SW480 (cell line): ENCODE data around the gene ANKFN1.
A peak's percentile ranks its signal among the peaks of the same experiment; 100 is the strongest.
"Not testable (repeated sequence)": the region's sequence is repeated elsewhere in the genome, so short reads cannot be mapped to it uniquely, and the experiment has no call there.

Experiments
- DNase-seq: peaks from one replicate; pipeline ENCODE4 v3.0.0-alpha.2; 2016; ENCODE audit warnings: low spot score

The ANKFN1 gene

DNA sequence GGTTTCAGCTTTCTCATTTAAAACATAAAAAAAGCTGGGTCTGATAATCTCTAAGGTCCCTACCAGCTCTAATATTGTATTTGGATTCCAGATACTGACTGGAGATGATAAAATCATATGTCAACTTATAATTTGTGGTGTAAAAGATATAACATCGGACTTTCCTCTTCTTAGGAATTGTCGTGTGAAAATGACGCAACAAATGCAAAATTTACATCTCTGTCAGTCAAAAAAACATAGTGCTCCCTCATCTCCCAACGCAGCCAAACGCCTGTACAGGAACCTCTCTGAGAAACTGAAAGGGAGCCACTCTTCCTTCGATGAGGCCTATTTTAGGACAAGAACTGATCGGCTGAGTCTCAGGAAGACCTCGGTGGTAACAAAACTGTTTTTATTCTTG, 197.3 kb downstream of the ANKFN1 start:
- DNase-seq = no peak

DNA sequence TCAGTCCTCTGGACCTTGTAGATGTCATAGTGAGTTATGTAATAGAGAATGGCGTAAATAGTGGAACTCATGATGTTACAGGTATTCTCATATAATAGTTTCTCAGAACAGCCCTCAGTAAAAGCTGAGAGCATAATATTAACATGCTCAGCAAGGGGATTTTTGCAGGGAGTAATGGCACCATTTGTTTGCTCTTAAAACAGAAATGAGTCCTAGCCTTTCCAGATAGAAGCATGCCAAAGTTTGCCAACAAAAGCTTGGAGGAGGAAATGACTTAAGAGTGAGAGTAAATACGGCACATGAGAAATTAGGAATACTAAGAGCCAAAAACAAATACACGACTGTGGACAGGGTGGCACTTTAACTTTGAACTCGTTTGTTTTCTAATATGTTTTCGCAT, 198.4 kb downstream of the ANKFN1 start:
- DNase-seq = no peak

DNA sequence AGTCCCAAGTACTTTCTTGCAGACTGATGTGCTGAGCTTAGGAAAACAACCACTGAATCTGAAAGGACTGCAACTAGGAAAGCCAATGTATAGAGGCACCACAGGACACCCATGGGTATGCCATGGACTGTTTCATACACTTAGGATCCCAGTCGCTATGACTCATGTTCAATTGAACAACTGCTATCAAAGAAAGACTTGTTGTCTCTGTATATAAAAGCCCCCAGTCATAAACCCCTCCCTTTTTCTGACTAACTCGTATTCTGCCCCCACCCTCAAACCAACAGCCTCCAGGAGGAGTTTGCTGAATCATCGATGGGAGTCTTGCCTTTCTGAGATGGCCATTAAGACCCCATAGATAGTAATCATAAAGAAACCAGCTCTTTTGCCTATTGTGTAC, 205.4 kb downstream of the ANKFN1 start:
- peak; percentile 67 for DNase-seq

DNA sequence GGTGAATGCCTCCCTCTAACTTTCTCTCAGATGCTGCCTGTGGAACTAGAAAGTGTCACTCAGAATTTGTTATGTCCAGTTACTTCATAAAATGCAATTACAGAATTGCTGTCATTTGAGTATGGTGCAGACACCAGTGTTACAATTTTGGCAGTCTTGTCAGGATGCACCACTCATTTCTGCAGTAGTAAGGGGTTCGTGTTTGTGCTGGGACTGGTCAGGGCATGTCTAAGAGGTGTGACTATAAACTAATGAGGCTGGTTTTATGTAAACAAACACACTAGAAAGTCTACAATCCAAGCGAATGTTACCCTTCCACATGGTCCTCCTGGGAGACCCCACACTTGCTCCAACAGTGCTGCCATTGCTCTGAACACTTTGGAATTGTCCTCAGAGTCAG, 206.2 kb downstream of the ANKFN1 start:
- no peak for DNase-seq

DNA sequence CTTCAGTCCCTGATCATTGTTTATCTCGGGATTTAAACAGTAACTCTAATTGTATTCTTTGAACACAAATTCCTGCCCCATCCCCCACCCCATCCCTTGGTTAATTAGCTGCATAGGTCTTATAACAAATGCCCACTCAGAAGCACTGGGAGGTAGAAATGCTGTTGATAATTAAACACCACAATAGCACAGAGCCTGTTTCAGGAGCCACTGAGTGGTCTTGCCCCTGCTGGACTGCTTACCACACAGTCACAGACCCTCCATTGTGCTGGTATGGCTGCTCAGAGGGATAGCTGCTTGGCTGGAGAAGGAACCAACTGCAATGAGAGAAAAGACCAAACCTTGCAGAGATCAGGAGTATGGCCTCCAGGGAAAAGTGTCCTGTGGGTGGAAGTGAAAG, 214.1 kb downstream of the ANKFN1 start:
- DNase-seq = no peak

DNA sequence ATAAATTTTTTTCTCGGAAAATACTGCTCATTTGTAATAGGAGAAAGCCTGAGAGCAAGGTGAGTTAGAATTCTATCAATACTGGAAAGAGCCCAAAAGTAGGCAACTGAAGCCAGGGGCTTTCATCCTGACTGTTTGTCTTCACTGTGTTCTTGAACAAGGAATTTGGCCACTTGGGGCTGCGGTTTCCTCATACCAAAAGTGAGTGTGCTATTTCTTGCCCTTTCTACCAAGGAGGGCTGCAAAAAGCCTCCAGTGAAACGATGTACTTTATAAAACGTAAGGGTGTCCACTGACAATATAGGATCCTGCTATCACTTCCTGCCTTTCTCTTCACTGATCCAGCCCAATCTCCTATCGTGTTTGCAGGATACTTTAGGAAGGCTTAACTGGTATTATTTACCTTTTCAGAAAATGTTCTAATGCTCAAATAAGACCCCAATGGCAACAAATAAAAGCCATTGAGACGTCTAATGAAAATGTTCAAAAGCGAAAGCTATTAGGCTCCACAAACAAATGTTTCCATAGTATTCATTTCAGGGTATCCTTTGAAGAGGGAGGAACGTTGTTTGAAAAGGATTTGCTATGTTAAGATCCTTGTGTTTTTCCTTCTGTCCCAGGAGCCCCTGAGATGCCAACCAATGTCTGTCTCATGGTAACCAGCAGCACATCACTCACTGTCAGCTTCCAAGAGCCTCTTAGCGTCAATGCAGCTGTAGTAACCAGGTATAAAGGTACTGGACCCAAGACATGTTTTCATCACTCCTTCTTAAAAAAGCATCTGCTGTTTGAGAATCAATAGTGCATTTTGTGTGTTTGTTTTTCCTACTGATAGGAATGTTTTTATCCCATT, 220.9 kb downstream of the ANKFN1 start:
- no peak for DNase-seq

DNA sequence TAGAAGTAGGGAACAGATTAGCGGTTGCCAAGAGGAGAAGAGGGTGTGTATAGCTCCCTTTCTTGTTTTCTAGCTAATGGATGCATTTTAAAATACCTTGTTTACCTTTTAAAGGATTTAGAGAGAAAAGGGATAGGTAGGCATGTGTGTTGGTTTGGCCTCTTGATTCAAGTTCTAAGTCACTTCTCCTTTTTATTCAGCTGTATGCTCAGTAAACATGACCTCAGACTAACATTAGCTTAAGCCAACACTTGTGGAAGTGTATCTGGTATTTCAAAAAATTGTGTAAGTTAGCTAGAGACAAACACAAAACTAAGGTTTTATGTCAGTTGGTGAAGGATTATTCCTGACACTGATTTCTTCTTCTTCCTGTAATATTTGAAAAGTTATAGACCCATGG, 236.1 kb downstream of the ANKFN1 start:
- no peak for DNase-seq

DNA sequence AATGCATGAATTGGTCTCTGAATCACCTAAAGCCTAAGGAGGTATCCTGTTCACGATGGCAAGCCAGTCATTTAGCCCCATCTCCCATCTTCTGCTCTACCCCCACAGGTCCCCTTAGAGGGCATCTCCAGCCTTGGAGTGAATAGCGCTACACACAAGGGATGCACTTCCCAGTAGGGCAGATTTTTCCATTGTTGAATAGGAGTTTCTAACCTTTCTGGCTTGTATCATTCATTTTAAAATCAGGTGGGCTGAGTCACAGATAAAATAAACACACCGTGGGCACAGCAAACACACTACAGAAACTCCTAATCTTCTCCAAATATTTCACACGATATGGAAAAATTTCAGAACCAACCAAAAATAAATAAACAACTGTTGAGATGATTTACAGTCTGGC, 239.0 kb downstream of the ANKFN1 start:
- no peak for DNase-seq

DNA sequence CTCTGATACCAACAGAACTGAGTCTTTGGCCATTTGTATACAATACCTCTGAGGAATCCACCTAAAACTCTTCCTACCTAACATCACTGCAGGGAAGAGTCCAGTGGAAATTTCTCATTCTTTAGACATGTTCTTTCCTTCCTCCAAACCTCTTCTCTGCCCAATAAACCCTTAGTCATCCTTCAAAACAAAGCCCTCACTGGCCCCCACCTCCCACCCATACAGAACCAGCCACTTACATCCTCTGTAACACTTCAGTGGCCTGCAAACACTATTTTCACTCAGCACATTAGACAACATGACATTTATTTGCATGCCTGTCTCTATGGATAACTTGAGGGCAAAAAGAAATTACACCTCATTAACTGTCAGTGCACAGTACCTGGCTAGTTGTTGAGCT, 239.9 kb downstream of the ANKFN1 start:
- no peak for DNase-seq

DNA sequence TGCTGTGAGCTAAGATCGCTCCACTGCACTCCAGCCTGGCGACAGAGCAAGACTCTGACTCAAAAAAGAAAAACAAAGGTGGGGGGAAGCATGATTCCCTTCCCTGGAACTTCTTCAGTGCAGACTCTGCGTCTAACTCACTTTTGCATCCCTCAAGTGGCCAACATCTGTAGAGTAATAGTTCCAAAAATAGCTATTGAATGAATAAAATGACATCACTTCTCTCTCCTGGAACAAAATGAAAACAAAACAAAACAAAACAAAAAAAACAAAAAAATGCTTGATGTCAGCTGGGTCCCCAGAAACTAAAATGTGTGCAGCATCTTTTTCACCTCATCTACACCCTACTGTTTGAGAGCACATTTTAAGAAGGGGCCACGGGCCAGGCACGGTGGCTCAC, 242.5 kb downstream of the ANKFN1 start:
- no peak for DNase-seq

DNA sequence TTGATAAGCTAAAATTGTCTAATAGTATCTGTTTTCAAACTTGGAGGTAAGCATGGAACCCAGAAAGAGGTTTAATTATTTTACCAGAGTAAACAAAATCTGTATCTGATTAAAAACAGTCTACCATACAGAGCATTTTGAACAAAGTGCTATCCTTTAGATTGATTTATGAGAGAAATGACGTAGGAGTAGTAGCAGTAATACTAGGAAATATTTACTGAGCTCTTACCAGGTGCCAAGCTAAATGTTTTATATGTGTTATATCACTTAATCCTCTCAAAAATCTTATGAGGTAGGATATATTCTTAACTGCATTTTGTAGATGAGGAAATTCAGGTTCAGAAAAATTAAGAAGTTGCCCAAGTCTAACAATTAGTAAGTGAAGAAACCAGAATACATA, 253.8 kb downstream of the ANKFN1 start:
- DNase-seq = no peak

DNA sequence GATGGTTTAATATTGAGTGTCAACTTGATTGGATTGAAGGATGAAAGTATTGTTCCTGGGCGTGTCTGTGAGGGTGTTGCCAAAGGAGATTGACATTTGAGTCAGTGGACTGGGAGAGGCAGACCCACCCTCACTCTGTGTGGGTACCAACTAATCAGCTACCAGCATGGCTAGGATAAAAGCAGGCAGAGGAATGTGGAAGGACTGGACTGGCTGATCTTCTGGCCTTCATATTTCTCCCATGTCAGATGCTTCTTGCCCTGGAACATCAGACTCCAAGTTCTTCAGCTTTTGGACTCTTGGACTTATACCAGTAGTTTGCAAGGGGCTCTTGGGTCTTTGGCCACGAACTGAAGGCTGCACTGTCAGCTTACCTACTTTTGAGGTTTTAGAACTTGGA, 259.1 kb downstream of the ANKFN1 start:
- not testable (repeated sequence) for DNase-seq

DNA sequence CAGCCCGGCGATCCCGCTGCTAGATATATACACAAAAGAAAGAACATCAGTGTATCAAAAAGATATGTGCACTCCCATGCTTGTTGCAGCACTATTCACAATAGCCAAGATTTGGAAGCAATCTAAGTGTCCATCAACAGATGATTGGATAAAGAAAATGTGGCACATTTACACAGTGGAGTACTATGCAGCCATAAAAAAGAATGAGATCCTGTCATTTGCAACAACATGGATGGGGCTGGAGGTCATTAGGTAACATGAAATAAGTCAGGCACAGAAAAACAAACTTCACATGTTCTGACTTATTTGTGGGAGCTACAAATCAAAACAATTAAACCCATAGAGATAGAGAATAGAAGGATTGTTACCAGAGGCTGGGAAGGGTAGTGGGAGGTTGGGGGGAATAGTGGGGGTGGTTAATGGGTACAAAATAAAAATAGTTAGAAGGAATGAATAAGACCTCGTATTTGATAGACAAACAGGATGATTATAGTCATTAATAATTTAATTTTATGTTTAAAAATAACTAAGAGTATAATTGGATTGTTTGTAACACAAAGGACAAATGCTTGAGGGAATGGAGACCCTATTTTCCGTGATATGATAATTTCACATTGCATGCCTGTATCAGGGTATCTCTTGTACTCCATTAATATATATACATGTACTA, 263.5 kb downstream of the ANKFN1 start:
- DNase-seq = no peak

DNA sequence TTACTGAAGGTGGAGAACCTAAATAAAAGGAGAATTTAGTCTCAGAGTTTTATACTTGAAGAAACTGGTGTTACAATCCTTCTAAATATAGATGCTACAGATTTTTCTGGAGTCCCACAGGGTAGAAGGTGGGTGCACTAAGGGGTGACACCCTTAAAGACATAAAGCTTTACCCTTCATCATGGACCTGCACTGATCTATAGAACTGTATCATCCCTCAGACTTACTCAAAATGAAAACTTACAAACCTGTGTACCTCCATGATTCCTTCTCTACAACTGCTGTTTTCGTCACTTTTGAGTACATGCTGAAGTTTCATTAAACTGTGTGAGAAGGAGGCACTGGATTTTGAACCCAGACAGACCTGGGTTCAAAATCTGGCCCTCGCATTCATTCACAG, 270.7 kb downstream of the ANKFN1 start:
- no peak for DNase-seq

DNA sequence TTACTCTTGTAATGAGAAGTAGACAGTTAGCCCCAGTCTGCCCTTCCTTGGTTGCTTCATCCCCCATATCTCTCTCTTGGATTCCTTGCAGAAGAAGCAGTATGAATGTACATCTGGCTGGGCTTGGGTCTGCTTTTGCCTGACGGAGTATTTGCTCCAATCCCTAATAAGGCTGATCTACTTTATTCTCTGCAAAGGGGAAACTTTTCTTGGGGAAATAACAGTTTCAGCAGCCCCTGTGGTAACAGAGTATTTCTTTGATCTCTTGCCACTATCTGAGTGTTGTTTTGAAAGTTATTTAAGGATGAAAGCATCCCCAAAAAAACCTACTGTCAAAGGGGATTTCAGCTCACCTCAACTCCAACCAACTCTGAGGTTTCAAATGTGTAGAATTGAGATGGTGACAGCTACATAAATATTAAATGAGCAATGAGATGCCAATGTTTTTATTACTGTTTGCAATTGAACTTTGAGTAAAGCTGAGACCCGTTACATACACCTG, 271.3 kb downstream of the ANKFN1 start:
- no peak for DNase-seq

DNA sequence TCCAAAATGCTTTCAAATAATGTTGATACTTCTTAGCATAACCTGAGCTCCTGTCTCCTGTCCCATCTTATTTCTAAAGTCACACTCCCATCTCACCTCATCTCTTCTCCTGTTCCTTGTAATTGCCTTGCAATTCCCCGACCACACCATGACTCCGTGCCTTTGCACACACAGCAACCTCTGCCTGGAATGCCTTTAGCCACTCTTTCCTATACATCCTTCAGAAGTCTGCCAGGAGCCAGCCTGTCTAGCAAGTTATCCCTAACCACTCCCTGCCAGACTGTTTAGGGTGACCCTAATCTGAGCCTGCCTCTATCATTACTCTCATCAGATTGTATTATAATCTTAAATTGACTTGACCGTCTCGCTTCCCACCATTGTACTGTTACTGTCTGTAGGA, 272.2 kb downstream of the ANKFN1 start:
- no peak for DNase-seq

DNA sequence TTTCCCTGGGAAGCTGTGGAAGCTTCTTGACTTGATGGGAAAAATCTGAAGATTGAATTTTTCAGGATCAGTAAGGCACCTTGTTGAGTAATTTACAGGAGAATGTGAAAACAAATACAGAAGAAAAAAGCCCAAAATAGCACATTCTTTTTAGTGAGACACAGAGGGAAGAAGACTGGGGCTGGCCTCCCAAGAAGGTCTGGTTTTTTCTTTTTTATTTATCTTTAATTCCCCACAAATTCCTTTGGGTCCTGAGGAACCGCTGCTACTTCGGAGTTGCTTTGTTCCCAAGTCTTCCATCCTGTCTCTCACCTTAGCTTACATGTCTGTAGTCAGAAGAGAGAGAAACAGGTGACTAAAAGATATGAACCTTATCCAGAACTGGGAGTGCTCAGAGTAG, 273.6 kb downstream of the ANKFN1 start:
- DNase-seq = no peak

DNA sequence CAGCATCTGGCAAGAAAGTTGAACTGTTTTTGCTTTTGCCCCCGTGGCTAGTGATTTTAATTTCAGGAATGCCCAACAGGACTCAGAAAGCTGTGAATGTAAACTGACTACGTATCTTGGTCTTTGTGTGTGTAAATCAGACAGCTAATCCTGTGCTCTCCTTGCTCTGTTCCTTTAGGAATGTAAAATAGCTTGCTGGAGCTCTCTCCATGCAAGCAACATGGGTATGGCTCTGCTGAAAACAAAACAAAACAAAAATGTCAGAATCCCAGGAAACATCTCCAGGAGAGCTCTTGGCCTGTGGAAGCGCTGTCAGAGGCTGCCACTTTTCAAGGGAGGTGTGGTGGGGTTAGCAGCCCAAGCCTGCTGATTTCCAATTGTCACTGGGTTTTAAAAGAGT, 278.5 kb downstream of the ANKFN1 start:
- DNase-seq = no peak

DNA sequence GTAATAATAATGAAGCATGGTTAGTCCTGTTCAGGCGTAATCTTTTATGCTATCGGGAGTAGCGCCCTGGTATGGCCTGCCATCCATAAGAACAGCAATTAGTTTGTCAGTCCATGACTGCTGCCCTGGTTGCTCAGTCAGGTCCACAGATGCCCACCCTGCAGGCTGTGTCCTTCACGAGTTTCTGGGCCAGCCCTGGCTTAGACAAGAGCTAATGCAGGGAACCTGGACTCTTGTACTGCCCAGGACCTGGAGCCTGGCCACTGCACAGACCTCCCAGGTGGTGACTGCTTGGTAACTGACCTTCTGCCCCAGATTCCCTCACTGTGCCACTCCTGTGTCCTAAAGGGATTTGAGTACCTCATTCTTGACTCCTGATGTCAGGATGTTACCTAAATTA, 279.2 kb downstream of the ANKFN1 start:
- no peak for DNase-seq

DNA sequence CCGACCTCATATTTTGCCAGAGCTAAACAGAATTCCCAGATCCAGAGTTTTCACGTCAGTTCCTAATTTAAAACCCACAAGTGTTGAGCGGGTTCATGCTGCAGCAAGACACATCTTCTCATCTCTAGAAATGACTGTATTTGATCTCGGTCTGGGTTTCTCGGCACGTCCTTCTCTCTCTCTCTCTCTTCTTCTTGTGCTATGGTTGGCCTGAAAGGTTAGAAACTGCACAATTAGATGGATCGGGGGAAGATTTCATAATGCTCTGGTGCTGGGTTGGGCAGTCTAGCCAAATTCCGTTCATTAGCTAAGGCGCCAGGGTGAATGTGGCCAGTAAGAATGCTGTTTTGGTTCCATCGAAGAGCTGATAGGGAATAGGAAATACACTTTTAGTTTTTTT, 281.3 kb downstream of the ANKFN1 start:
- no peak for DNase-seq

DNA sequence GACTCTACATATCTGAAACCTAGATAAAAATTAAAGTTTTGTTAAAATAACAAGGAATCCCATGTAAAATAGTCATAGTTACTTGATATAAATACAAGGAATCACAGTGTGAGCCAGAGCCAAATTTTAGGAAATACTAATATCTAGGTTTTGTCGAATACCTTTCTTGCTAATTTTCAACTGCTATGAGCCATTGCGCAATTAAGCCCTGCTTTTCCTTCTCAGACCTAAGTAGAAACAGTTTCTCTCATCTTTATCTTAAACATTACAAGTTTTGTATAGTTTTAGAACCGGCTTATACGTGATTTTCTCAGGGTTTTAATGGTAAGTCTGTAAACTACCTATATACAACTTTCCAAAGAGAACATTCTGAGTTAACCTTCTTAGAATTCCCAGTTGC, 282.9 kb downstream of the ANKFN1 start:
- no peak for DNase-seq

DNA sequence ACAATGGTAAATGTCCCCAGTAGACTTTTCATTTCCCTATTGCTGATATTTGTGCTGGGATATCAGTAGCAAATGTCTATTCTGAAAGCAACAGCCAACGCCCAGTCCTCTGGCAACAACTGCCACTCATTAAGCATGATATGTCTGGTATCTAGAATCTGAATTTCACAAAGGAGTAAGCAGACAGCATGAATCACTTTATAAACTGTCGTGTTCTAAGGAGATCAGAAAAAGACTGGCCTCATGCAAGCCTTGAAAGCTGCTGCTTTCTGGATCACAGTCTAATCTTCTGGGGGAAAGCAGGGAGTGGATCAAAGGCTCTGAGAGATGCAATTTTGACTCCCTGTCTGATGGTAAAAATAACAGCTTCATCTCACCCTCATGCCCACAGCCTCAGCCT, 287.1 kb downstream of the ANKFN1 start:
- DNase-seq = no peak

DNA sequence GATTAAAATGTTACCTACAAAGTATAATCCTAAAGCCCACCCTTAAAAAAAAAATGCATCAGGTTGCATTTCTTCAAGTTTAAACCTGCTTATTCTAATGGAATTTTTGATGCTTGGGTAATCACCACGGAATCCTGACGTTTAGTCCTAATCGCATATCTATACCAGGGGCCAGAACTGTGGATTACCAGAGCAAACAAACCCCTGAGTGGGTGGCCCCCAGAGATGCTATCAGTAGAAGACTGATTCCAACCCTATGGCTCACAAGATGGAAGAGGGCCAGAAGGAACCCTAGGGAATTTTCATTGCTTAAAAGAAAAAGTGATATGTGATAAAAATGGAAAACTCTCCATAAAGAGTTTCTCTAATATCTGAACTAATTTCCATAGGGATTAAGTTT, 288.0 kb downstream of the ANKFN1 start:
- no peak for DNase-seq
